ENCODE data around the gene PCGF2.
"Not testable (repeated sequence)": the region's sequence is repeated elsewhere in the genome, so short reads cannot be mapped to it uniquely, and the experiment has no call there.

The PCGF2 gene

GRCh38 chr17:38748149-38748891 lies at the start of gene PCGF2:
Gene PCGF2 (minus strand): TSS chr17:38748336. CDS start chr17:38740402, 7,934 bp downstream.
- DNase-seq (ENCODE audit: low read depth in 2 of 2): no peak

DNA sequence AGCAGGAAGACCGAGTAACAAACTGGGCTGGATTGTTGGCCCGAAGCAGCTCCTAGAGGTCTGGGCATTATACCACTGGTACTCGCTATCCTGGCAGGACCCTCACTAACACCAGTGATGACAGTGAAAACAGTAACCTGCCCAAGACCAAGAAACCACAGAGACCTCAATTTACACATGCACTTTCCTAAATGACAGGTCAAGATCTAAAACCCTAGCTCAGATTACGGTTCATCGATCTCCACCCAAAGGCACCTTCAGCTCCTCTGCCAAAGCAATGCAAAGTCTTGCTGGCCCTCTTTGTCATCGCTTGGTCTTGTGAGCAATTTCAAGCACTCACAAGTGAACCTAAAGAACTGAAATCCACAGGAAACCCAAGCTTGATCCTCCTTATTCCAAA lies 49.7 kb upstream of the PCGF2 start:
- DNase-seq (ENCODE audit: low read depth in 2 of 2): no peak

GRCh38 chr17:38797158-38797490 lies 49.0 kb upstream of the PCGF2 start:
- DNase-seq (ENCODE audit: low read depth in 2 of 2): no peak

DNA sequence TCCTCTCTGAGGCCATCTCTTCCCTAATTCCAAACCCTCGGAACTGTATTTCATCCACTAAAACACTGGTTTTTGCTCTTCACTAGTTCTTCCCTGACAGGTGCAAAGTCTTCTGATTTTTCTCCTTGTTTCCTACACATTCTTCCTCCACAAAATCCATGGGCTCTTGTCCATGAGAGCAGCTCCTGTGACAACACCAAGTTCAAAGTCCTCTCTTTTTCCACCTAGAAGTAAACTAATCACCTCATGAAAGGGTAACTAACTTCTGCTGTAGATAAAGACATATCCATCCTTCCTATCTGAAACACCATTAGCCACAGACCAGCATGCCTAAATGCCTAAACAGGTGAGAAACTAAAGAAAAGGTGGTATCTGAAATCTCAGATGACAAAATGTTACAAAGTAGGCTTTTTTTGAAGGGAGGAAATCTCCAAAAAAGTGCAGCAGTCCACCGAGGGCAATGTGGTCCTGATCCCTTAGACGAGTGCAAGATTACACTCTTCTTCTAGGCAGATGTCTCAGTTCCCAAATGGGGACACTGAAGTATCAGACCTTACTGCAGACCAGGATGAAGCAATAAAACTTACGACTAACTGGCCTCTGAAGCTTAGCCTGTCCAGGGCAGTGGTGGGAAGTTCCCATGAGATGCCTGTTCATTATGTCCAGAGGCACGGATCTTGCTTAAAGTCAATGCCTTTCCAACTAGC lies 48.5 kb upstream of the PCGF2 start:
- no peak for DNase-seq (ENCODE audit: low read depth in 2 of 2)

- DNase-seq (ENCODE audit: low read depth in 2 of 2): no peak
Observed at GRCh38 chr17:38794221-38794620, 46.1 kb upstream of the PCGF2 start.

GRCh38 chr17:38791162-38791561 lies 43.0 kb upstream of the PCGF2 start:
- no peak for DNase-seq (ENCODE audit: low read depth in 2 of 2)

GRCh38 chr17:38790148-38790707 lies 42.1 kb upstream of the PCGF2 start:
- DNase-seq (ENCODE audit: low read depth in 2 of 2): not testable (repeated sequence)

DNA sequence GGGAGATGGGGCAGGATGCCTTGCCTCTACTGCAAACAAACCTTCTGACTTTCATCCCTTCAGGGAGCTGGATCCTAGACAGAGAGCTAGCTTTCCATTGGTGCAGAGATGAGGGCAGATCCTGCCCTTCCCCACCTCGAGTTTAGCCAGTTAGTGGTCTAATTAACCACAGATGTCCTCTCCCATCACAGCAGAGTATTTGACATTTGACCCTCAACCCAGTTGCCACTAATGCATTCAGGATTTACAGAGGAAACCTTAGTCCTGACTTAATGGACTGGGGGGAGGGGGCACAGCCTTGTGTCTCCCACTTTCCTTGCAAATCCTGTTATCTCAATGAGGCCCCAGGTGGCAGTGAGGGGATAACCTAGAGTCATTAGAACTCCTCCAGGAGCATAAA lies 41.0 kb upstream of the PCGF2 start:
- no peak for DNase-seq (ENCODE audit: low read depth in 2 of 2)

DNA sequence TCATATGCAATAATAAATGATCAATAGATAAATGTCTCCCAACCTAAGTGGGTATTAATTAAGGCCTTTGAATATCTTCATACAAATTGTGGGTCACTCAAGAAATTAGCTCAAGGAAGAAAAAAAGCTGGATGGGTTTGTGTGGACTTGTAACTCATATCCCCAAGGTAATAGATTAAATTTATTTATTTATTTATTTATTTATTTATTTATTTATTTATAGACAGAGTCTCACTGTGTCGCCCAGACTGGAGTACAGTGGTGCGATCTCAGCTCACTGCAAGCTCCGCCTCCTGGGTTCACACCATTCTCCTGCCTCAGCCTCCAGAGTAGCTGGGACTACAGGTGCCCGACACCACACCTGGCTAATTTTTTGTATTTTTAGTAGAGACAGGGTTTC lies 39.9 kb upstream of the PCGF2 start:
- not testable (repeated sequence) for DNase-seq (ENCODE audit: low read depth in 2 of 2)

- no peak for DNase-seq (ENCODE audit: low read depth in 2 of 2)
Observed at GRCh38 chr17:38786372-38786771, 38.2 kb upstream of the PCGF2 start.

GRCh38 chr17:38783227-38783626 lies 35.1 kb upstream of the PCGF2 start:
- no peak for DNase-seq (ENCODE audit: low read depth in 2 of 2)

GRCh38 chr17:38779965-38780752 lies 32.0 kb upstream of the PCGF2 start:
- no peak for DNase-seq (ENCODE audit: low read depth in 2 of 2)

DNA sequence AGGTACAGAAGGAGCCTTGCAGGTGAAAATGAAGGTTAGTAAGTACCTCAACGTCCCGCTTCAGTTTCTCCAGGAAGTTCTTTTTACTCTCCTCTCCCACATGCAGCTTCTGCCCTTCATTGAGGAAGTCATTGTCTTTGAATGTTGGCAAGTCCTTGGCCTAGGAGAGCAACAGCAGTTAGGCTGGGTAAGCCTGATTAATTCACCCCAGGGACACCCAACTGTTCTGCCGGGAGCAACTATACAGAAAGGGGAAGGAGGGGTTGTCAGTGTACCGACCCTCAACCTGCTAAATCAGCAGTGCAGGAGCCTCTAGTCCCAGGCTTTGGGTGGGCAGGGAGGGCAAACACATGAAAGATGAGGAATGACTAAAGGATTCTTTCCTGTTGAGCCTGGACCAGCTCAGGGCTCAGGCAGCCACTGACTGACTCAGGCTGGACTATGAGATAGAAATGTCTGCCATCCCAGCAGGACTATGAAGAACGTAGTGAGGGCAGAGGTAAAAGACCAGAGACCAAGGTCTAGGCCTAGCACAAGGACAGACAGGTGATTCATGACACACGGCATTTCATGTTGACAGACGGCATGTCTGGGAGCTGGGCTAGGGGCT lies 29.6 kb upstream of the PCGF2 start:
- DNase-seq (ENCODE audit: low read depth in 2 of 2): no peak

DNA sequence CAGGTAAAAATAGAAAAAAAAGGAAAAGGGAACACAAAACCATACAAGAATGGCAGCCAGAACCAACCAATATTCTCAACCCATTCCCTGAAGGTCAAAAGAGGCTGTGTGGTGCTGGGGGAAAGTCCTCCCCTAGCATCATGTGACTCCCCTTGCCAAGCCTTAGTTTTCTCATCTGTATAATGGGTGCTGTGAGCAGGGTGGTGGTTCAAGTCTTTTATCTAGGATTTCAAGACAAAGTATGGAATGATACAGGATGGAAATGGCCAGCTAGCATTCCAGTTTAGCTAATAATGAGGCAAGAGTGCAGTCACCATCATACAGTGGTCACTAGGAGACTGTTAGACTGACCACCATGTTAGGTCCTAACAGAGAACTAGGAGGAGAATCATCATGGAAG lies 25.1 kb upstream of the PCGF2 start:
- no peak for DNase-seq (ENCODE audit: low read depth in 2 of 2)

DNA sequence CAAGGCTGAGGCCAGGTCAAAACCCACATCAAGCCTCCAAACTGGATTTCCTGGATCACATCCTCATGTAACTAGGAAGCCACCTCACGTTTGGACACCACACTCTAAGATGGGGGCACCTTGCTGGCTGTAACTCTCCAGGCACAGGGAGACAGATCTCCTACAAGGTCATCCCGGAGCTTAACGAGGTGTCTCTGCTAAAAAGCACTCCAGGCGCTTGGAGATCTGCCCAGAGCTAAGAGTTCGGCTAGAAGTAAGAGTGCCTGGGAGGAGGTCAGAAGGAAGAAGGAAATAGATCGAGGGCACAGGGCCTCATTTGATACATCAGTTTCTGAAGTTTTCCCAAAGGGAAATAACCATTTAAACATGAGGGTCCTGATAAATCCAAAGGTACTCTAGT lies 20.3 kb upstream of the PCGF2 start:
- no peak for DNase-seq (ENCODE audit: low read depth in 2 of 2)

- no peak for DNase-seq (ENCODE audit: low read depth in 2 of 2)
Observed at GRCh38 chr17:38766341-38766740, 18.2 kb upstream of the PCGF2 start.

DNA sequence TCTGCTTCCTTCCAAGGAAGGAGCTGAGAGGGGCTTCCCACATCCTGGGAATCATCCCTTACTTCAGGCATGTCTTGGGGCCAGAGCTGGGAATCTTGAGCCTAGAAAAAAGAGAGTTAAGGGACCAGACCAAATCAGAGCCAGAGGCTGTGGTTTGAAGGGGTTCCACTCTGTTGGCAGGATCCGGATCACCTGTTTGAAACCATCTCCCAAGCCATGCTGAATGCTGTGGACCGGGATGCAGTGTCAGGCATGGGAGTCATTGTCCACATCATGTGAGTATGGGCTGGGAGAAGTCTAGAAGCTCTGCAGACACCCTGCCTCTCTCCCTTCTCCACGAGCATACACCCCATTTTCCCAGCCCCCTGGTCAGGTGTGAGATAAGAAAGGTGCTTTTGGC lies 14.1 kb upstream of the PCGF2 start:
- DNase-seq (ENCODE audit: low read depth in 2 of 2): no peak

GRCh38 chr17:38761612-38762011 lies 13.5 kb upstream of the PCGF2 start:
- no peak for DNase-seq (ENCODE audit: low read depth in 2 of 2)

- DNase-seq (ENCODE audit: low read depth in 2 of 2): no peak
Observed at GRCh38 chr17:38753071-38753506, 5.0 kb upstream of the PCGF2 start.

GRCh38 chr17:38752308-38753070 lies 4.4 kb upstream of the PCGF2 start, which contains the start of gene PSMB3:
Gene PSMB3 (plus strand): TSS chr17:38752741. CDS start chr17:38752827, 86 bp downstream.
- peak; percentile 88 to 91 for DNase-seq (ENCODE audit: low read depth in 2 of 2)

GRCh38 chr17:38751808-38752307 lies 3.7 kb upstream of the PCGF2 start:
- DNase-seq (ENCODE audit: low read depth in 2 of 2): peak; percentile 67 to 88

All from stimulated activated CD4-positive, alpha-beta T cell treated with anti-CD3 and anti-CD28 coated beads, Interleukin-1b, Interleukin-23, amount 100 ng/mL, for 1 hour (primary cell).